GM19025 (cell line): Measurements from ENCODE around the gene BEND3.
"Not testable (repeated sequence)": the region's sequence is repeated elsewhere in the genome, so short reads cannot be mapped to it uniquely, and the experiment has no call there.

Experiments used
- ATAC-seq: cut with Tn5 transposase; IDR thresholded peaks from one replicate; pipeline ENCODE4 v1.9.1; 2021; ENCODE audit warnings: mild to moderate bottlenecking, low read depth, moderate library complexity; ENCODE audit not compliant: unreplicated experiment

The BEND3 gene

DNA sequence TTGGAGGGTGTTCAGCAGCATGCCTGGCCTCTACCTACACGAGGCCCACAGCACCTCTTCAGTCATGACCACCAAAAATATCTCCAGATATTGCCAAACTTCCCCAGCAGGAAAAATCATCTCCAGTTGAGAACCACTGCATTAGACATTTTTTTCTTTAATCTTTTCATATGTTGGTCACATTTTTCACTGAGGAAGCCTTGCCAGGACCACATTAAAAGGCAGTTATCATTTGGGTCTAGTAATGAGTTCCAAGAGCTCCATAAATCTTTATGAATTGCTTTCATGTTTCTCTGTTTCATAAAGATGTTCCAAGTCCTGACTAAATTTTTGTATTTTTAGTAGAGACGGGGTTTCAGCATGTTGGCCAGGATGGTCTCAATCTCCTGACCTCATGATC lies 58.5 kb downstream of the BEND3 start:
- ATAC-seq, result no peak

DNA sequence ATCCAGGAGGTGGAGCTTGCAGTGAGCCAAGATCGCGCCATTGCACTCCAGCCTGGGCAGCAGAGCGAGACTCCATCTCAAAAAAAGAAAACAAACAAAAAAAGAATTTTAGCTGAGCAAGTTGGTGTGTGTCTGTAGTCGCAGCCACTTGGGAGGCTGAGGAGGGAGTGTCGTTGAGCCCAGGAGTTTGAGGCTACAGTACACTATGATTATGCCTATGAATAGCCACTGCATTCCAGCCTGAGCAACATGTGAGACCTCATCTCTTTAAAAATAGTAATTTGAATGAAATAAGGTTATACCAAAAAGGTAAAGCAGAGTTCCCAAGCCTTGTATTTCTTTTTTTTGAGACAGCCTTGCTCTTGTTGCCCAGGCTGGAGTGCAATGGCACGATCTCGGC lies 67.5 kb downstream of the BEND3 start:
- no peak for ATAC-seq

DNA sequence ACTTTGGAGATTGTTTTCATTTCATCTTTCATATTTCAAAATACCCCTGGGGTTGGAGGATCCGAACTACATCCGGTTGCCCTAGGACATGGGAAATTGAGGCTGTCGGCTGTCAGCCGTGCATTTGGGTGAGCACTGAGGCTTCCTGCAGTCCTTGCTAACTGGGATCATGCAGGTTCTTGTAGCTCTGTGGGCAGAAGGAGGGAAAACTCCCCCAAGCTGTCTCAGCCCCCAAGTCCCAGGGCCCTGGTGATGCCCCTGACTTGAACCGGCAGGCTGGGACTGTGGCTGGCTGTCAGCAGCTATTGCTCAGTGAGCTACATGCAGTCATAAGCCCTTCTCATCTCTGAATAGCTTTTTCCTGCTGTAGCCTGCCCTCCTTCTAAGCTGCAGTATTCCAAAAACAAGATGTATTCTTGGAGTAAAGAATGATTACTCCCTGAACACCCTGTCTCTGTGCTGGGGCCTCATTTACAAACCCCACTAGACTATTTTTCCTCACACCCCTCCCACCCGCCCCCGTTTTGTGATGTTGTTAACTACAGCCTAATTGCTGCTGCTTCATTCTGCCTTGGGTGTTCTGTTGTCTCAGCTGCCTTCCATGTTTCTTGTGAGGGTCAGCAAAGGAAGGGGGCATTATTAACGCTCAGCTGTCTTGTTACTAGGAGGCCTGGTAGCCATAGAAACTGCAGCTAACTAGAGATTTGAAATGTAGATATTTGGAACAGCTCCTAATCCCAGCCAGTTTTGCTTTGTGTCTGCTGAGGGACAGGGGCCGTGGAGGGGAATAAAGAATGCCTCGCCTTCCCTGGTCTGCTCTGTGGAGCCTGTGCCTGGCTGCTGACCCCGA lies 69.3 kb downstream of the BEND3 start:
- ATAC-seq, result no peak

DNA sequence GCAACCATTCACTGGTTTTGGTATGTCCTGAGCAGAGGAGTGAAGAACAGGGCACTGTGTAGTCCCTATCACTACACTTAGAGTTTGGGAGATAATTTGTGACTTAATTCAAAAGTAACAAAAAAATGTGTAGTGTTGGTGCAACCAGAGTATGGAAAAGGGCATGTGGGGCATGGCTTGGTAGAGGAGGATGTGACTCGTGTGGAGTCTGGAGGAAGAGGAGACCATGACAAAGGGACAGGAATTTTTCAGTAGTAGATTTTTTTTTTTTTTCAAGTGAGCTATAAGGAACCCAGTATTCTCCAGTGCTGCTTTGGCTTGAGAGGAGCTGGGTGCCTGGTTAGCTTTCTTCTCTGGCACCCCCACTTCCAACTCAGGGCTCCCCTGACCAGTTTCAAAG lies 82.2 kb downstream of the BEND3 start:
- ATAC-seq, result no peak

DNA sequence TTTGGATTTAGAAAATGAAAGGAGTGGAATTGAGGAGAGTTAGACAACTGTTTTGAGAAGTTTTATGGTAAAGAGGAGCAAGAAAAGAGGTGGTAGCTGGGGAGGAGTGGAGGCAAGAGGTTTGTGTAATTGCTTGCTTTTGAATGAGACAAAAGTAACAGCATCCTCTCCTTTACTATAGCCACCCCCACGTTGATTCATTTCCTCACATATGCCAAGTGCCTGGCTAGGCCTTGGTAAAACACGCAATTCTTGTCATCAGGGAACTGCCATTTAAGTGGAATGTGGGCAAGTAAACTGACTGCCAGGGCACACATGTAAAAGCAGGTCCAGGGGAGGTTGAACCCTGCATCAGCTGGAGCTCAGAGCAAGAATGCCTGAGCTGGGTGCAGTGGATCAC lies 83.3 kb downstream of the BEND3 start:
- ATAC-seq, result no peak

DNA sequence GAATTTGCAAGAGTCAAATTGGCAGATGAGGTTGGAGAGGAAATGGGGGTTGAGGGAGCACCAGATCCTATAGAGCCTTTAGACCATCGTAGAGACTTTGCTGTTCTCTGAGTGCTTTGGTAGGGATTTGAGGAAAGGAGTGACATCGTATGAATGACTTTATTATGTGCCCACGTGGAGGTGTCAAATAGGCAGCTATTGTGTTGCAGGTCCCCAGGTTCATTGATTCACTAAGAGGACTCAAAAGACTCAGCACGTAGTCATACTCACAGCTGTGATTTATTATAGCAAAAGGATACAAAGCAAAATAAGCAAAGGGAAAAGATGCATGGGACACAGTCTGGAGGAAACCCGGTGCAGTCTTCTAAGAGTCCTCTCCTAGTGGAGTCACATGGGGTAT lies 85.2 kb downstream of the BEND3 start:
- no peak for ATAC-seq

DNA sequence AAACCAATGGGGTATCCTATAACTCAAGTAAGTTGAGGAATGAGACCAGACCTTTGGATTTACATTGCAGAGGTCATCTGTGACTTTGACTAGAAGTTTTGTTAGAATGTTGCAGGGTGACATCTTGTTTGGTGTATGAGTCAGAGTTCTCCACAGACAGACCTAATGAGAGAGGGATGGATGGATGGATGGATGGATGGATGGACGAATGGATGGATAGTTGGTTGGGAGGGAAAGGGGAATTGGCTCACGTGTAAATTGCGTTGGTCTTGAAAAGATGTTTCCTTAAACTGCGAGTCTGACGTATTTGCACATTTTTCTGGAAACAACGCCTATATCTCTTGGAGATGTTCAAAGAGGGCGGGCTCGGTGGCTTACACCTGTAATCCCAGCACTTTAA lies 88.3 kb downstream of the BEND3 start:
- ATAC-seq, result no peak

DNA sequence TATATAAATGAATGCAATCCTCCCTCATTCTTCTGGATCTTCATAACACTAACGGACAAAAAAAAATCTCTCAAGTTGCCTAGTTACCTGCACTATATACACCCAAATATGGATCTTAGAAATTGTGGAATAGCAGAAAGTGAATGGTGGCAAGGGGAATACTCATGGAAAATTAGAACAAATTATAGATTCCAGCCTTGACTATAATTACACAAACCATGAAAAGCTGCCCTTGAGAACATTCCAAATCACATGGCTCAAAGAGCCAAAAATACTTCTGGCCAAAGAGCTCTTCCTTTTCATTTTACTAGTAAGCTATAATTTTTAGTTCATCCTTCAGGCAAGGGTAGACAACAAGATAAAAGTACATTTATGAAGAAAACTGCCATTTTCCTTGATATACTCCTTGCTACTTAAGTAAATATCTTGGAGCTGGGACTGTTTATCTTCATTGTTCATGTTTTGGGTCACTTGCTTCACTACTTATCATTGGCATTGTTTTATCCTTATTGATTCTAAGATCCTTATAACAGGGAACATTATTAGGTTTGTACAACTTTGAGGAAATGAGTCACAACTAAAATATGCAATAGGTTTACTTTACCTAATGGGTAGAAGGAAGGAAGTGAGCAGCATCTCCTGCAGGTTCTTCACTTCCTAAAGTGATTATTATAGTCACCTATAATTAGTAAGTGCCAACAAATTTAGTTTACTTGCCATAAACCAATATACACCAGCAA lies 93.7 kb downstream of the BEND3 start:
- ATAC-seq, result no peak

DNA sequence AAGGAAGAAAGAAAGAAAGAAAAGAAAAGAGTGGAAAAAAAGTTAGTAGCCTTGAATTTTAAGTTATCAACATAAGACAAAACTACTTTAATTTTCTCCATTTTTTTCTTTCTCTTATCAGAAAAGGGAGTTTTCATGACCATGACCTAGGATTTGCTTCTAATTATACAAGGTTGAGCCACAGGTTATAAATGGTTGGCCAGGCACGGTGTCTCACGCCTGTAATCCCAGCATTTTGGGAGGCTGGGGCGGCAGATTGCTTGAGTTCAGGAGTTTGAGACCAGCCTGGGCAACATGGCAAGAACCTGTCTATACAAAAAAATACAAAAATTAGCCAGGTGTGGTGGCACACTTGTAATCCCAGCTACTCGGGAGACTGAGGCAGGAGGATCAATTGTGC lies 95.1 kb downstream of the BEND3 start:
- ATAC-seq, result no peak

DNA sequence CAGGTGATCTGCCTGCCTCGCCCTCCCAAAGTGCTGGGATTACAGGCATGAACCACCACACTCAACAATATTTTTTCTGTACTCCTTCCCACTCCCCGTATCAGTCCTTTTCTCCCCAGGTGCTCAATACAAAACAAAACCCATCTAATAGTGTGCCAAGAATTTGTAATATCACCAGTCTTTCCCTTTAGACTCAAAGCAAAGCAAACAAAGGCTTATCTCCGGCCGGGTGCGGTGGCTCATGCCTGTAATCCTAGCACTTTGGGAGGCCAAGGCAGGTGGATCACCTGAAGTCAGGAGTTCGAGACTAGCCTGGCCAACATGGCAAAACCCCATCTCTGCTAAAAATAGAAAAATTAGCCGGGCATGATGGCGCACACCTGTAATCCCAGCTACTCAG lies 95.7 kb downstream of the BEND3 start:
- ATAC-seq, result not testable (repeated sequence)

DNA sequence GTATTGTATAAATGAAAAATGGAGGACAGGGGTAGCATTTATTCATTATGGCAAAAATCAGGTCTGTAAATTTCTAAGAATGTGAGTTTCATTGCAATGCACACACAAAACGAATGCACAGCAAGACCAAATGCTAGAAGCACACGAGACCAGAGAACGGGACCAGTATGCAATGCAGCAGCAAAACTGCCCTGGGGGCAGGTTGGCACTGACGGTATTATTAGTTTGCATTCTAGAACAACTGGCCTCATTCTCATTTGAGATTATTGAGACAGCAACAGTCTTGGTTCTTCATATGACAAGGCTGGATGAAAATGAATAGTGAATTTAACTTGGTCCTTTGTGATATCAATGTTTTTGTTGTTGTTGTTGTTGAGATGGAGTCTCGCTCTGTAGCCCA lies 96.3 kb downstream of the BEND3 start:
- no peak for ATAC-seq
